AG08395 (cell line): ENCODE results near the gene SEPTIN14.
"Not testable (repeated sequence)": the region's sequence is repeated elsewhere in the genome, so short reads cannot be mapped to it uniquely, and the experiment has no call there.

ENCODE experiments used
- DNase-seq: peaks from one replicate; pipeline ENCODE4 v3.0.0; 2012; ENCODE audit warnings: mixed read lengths, low spot score

SEPTIN14 gene

GRCh38 chr7:55862652-55863051 is at the start of gene SEPTIN14:
Gene SEPTIN14 (minus strand): TSS chr7:55862752. CDS start chr7:55861996, 756 bp downstream.
- DNase-seq, result not testable (repeated sequence)

- DNase-seq, result no peak
Observed at GRCh38 chr7:55903985-55904759, 41.6 kb upstream of the SEPTIN14 start.

GRCh38 chr7:55901059-55901458 is 38.5 kb upstream of the SEPTIN14 start:
- not testable (repeated sequence) for DNase-seq

- DNase-seq, result no peak
Observed at GRCh38 chr7:55898287-55898686, 35.7 kb upstream of the SEPTIN14 start.

- DNase-seq, result no peak
Observed at GRCh38 chr7:55895021-55895420, 32.5 kb upstream of the SEPTIN14 start.

GRCh38 chr7:55893940-55894339 is 31.4 kb upstream of the SEPTIN14 start:
- DNase-seq, result no peak

GRCh38 chr7:55888378-55888777 is 25.8 kb upstream of the SEPTIN14 start:
- not testable (repeated sequence) for DNase-seq

- DNase-seq, result no peak
Observed at GRCh38 chr7:55887821-55888247, 25.3 kb upstream of the SEPTIN14 start.

GRCh38 chr7:55884321-55884720 is 21.8 kb upstream of the SEPTIN14 start:
- DNase-seq, result no peak

- DNase-seq, result no peak
Observed at GRCh38 chr7:55878691-55879090, 16.1 kb upstream of the SEPTIN14 start.

- no peak for DNase-seq
Observed at GRCh38 chr7:55877308-55877707, 14.8 kb upstream of the SEPTIN14 start.

- DNase-seq, result no peak
Observed at GRCh38 chr7:55873765-55874164, 11.2 kb upstream of the SEPTIN14 start.

- DNase-seq, result no peak
Observed at GRCh38 chr7:55871932-55872485, 9.5 kb upstream of the SEPTIN14 start.

GRCh38 chr7:55868989-55869388 is 6.4 kb upstream of the SEPTIN14 start:
- DNase-seq, result not testable (repeated sequence)

- not testable (repeated sequence) for DNase-seq
Observed at GRCh38 chr7:55845164-55845563, 17.4 kb downstream of the SEPTIN14 start.

- no peak for DNase-seq
Observed at GRCh38 chr7:55838595-55838994, 24.0 kb downstream of the SEPTIN14 start.

GRCh38 chr7:55827577-55827976 is 35.0 kb downstream of the SEPTIN14 start:
- DNase-seq, result no peak

- DNase-seq, result no peak
Observed at GRCh38 chr7:55818686-55819085, 43.9 kb downstream of the SEPTIN14 start.

GRCh38 chr7:55797260-55797659 is 65.3 kb downstream of the SEPTIN14 start:
- not testable (repeated sequence) for DNase-seq

- DNase-seq, result no peak
Observed at GRCh38 chr7:55794527-55794926, 68.0 kb downstream of the SEPTIN14 start.

GRCh38 chr7:55792048-55792447 is 70.5 kb downstream of the SEPTIN14 start:
- no peak for DNase-seq

GRCh38 chr7:55787796-55788195 is 74.8 kb downstream of the SEPTIN14 start:
- no peak for DNase-seq

GRCh38 chr7:55786901-55787300 is 75.7 kb downstream of the SEPTIN14 start:
- no peak for DNase-seq

- not testable (repeated sequence) for DNase-seq
Observed at GRCh38 chr7:55785444-55785843, 77.1 kb downstream of the SEPTIN14 start.
